Measurements from ENCODE around the gene PAK4.

PAK4 gene

GRCh38 chr19:39166571-39167391, 41.2 kb downstream of the PAK4 start:
- no peak for FAIRE-seq

- FAIRE-seq, result no peak
Observed at GRCh38 chr19:39167461-39168257, 42.1 kb downstream of the PAK4 start.

- no peak for FAIRE-seq
Observed at GRCh38 chr19:39168258-39169142, 42.9 kb downstream of the PAK4 start.

DNA sequence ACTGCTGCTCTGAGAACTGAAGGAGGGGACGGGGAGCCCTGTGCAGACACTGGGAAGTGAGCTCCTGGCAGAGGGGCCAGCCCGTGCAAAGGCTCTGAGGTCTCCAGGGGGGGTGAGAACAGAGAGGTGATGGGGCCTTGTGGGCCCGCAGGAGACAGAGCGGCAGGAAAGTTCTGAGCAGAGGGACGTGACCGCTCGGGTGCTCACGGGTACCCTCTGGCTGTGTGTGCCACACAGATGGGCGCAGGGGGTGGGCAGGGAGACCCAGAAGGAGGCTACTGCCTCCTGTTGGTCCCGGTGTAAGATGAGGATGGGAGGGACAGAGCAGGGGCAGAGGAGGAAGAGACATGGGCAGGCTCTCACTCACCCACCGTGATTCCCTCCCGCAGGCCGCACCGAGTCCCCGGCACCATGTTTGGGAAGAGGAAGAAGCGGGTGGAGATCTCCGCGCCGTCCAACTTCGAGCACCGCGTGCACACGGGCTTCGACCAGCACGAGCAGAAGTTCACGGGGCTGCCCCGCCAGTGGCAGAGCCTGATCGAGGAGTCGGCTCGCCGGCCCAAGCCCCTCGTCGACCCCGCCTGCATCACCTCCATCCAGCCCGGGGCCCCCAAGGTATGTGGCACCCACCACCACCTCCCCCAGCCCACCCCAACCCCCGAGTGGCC, 43.7 kb downstream of the PAK4 start:
- no peak for FAIRE-seq

DNA sequence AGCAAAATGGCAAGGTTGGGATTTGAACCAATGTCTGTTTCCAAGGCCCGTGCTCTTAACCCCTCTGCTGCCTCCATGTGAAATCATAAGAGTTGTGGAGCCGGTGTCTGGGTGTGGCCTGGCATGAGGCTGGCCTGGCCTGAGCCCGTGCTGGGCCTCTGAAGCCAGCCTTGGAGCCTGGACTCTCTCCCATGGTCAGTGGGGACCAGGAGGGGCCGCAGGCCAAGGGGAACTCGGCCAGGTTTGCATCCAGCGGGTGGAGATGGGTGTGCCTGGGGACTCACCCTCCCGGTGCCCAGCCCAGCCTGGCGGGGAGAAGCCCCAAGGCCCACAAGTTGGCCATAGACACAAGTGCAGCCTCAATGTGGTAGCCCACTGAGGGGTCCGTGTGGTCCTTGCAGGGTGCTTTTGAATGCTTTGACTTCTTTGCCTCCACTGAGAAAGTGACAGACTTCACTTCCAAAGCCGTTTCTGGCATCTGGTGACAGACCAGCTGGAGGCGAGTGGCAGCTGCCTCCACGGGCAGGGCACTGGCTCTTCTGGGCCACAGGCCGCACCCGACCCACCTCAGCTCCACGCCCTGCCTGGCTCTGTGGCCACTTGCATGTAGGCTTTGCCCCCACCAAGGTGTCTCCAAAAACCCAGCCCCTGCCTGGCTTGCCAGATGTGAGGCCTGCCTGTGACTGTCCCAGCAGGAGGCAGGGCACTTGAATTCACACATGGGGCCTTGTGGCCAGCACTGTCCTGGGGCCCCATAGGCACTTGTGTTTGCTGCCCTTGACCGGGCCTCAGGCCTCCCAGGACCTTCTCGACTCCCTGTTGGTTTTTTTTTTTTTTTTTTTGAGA, 45.0 kb downstream of the PAK4 start:
- FAIRE-seq, result no peak

DNA sequence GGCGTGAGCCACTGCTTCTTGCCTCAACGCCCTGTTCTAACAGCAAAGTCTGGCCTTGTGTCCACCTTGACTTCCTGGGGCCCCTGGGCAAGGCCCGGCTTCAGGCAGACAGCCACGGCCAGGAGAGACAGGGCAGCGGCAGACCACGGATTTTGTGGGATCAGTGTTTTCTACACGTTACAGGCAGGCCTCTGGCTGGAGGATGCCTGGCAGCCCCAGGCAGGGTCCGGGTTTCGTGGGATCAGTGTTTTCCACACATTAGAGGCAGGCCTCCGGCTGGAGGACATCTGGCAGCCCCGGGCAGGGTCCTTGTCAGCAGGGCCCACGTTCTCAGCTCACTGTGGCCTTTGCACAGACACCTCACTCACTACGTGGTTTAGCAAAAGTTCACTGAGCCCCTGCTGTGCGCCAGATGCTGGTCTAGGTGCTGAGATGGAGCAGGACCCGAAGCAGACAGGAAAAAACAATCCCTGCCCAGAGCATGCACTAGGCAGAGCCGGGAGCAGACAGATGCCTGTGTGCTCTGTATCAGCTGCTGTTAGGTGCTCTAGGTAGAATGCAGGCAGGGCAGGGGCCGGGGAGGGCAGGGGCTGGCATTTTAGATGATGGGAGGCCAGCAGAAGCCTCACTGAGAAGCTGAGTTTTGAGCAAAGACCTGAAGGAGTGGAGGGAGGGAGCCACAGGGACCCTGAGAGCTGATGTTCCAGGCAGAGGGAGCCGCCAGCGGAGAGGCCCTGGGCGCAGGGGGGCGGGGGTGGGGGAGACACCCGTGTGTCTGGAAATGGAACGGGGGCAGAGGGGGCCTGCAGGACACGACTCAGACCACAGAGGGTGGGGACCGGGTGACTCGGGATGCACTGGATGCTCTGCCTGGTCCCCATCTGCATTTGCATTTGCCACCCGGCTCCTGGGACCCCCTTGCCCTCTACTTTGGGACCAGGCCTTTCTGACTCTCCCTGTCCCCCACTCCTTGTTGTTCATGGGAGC, 46.2 kb downstream of the PAK4 start:
- FAIRE-seq, result no peak

DNA sequence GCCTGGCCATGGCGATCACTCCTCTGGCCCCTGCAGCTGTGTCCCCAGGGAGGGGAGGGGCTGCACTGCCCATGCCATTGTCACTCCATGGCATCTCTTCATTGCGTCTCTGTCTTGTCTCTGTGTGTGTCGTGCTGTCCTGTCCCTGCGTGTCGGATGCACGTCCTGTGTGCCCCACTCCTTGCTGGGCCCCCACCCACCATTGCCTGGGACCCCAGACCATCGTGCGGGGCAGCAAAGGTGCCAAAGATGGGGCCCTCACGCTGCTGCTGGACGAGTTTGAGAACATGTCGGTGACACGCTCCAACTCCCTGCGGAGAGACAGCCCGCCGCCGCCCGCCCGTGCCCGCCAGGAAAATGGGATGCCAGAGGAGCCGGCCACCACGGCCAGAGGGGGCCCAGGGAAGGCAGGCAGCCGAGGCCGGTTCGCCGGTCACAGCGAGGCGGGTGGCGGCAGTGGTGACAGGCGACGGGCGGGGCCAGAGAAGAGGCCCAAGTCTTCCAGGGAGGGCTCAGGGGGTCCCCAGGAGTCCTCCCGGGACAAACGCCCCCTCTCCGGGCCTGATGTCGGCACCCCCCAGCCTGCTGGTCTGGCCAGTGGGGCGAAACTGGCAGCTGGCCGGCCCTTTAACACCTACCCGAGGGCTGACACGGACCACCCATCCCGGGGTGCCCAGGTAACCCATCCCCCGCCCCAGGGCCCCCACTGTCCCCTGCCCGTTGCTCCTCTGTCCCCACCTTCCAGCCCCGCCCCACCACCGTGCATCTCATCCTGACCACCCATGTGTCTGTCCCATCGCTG, 47.3 kb downstream of the PAK4 start:
- FAIRE-seq, result no peak

DNA sequence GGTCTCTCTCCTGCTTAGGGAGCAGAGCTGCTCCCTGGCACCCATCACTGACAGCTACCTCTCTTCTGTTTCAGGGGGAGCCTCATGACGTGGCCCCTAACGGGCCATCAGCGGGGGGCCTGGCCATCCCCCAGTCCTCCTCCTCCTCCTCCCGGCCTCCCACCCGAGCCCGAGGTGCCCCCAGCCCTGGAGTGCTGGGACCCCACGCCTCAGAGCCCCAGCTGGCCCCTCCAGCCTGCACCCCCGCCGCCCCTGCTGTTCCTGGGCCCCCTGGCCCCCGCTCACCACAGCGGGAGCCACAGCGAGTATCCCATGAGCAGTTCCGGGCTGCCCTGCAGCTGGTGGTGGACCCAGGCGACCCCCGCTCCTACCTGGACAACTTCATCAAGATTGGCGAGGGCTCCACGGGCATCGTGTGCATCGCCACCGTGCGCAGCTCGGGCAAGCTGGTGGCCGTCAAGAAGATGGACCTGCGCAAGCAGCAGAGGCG, 48.0 kb downstream of the PAK4 start:
- no peak for FAIRE-seq

DNA sequence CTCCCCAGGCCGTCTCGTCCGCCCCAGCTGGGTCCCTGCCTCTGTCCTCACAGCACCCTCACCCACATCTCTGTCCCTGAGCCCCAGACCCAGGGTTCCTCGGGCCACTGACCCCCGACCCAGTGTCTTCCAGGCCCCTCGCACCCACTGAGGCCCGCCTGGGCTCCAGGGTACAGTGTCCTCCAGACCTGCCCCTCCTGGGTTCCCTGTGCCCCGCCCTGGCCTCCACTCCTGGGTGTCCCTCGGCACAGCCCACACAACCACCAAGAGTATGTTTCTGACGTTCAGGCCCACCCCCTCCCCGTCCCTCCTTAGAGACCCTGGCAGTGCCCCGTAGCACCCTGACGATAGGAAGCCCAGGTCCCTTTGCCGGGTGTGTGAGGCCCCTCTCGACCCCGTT, 48.6 kb downstream of the PAK4 start:
- FAIRE-seq, result no peak

DNA sequence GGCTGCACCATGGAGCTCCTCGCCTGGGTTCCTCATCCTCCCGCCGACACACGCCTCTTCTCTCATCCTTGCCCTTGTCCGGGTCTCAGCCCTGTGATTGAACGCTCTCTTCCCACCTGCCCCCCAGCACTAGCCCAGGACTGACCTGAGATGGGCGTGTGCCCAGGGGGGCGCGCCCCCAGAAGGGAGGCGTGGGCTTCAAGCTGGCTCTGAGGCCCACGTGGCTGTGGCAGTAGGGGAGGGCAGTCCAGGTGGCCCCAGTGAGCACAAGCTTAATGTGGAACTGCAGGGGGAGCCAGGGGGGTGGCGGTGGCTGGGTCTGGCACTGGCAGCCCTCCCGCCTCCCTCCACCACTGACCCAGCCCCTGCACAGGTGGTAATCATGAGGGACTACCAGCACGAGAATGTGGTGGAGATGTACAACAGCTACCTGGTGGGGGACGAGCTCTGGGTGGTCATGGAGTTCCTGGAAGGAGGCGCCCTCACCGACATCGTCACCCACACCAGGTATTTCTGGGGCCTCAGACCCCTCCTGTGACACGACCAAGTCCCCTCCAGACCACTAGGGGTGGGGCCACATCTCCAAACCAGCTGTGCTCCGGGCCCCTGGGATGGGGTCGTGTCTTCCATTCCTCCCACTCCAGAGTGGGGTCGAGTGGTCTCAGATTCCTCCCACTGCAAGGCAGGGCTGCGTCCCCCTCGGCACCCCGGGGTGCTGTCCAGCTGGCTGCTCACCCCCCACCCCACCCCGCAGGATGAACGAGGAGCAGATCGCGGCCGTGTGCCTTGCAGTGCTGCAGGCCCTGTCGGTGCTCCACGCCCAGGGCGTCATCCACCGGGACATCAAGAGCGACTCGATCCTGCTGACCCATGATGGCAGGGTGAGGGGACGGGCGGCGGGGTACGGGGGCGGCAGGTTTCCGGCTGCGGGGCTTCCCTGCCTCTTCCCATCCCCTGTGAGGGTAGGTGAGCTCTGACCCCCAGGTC, 49.3 kb downstream of the PAK4 start:
- no peak for FAIRE-seq

DNA sequence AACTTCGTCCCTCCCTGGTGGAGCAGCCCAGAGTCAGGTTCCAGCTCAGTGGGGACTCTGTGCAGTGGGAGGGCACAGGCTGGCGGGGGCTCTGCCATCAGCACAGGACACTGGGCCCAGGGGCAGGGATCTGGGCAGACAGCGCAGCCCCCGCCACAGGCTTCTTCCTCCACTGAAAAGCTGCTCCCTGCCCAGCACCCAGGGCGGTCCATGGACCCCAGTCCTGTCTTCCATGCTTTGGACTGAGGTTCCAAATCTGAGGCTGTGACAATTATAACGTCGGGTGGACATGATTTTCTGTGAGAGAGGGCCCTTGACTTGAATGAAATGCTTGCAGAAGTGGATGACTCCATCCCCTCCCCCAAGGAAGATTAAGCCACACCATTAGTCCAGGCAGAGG, 50.0 kb downstream of the PAK4 start:
- FAIRE-seq, result no peak

GRCh38 chr19:39177110-39177699, 51.6 kb downstream of the PAK4 start:
- no peak for FAIRE-seq

- no peak for FAIRE-seq
Observed at GRCh38 chr19:39177736-39178135, 52.1 kb downstream of the PAK4 start.

DNA sequence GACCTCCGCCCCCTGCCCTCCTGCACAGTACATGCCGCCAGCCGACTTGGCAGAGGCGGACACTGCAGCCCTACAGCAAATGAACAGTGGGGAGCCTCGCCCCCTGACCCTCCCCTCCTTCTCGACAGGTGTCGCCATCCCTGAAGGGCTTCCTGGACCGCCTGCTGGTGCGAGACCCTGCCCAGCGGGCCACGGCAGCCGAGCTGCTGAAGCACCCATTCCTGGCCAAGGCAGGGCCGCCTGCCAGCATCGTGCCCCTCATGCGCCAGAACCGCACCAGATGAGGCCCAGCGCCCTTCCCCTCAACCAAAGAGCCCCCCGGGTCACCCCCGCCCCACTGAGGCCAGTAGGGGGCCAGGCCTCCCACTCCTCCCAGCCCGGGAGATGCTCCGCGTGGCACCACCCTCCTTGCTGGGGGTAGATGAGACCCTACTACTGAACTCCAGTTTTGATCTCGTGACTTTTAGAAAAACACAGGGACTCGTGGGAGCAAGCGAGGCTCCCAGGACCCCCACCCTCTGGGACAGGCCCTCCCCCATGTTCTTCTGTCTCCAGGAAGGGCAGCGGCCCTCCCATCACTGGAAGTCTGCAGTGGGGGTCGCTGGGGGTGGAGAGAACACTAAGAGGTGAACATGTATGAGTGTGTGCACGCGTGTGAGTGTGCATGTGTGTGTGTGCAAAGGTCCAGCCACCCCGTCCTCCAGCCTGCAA, 52.9 kb downstream of the PAK4 start:
- FAIRE-seq, result no peak

GRCh38 chr19:39179754-39180153, 54.2 kb downstream of the PAK4 start:
- no peak for FAIRE-seq

DNA sequence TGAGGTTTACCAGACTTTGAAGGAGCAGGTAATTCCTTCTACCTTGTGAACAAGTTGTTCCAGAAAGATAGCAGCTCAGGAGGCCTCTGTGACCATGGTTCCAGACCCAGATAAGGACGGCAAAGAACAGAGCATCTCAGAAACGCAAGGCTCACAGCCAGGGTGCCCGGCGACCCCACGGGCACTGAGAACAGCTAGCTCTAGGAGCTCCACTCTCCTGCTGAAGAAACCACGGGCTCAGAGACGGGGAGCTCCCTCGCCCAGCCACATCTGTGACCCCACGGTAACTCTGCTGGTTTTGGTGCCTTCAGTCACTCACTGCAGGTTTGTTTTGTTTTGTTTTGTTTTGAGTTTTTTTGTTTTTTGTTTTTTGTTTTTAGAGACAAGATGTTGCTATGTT, 55.2 kb downstream of the PAK4 start:
- FAIRE-seq, result no peak

Data from colon (tissue), 2 donors.